H9 (cell line): ENCODE results near the gene TTC27. TPM values are rescaled to one million over a fixed set of nuclear protein-coding genes. Genes with fewer than 3 reads are reported as not detected.

ENCODE experiments used
- DNase-seq: peaks from one replicate; pipeline ENCODE4 v3.0.0-alpha.2; 2017
- H2AFZ ChIP-seq: one replicate; pipeline ENCODE4 v1.6.1; 2013; ENCODE audit warnings: mild to moderate bottlenecking, low read length, control low read depth, moderate library complexity
- H2AK5ac ChIP-seq: 2 replicates; pipeline ENCODE4 v1.6.1; 2013; ENCODE audit warnings: low read length, control low read depth, mixed read lengths; ENCODE audit not compliant: insufficient read length
- H2BK120ac ChIP-seq: one replicate; pipeline ENCODE4 v1.6.1; 2013; ENCODE audit warnings: low read depth, mild to moderate bottlenecking, low read length, control low read depth, inconsistent platforms; ENCODE audit not compliant: poor library complexity, severe bottlenecking
- H2BK12ac ChIP-seq: 2 replicates; pipeline ENCODE4 v1.6.1; 2013; ENCODE audit warnings: low read length, control low read depth, mixed read lengths, low read depth; ENCODE audit not compliant: insufficient read length
- H2BK15ac ChIP-seq: 2 replicates; pipeline ENCODE4 v1.6.1; 2013; ENCODE audit warnings: low read depth, low read length, control low read depth
- H2BK20ac ChIP-seq: one replicate; pipeline ENCODE4 v1.6.1; 2013; ENCODE audit warnings: low read depth, mild to moderate bottlenecking, low read length, control low read depth, inconsistent platforms; ENCODE audit not compliant: poor library complexity, severe bottlenecking
- H2BK5ac ChIP-seq: 2 replicates; pipeline ENCODE4 v1.6.1; 2013; ENCODE audit warnings: low read length, control low read depth, mixed read lengths; ENCODE audit not compliant: insufficient read length
- H3K14ac ChIP-seq: 2 replicates; pipeline ENCODE4 v1.6.1; 2013; ENCODE audit warnings: low read length, control low read depth; ENCODE audit not compliant: insufficient read depth
- H3K18ac ChIP-seq: 2 replicates; pipeline ENCODE4 v1.6.1; 2013; ENCODE audit warnings: low read depth, mild to moderate bottlenecking, mixed read lengths, low read length, control low read depth; ENCODE audit not compliant: insufficient read length
- H3K23ac ChIP-seq: 2 replicates; pipeline ENCODE4 v1.6.1; 2013; ENCODE audit warnings: low read length, control low read depth, mixed read lengths, low read depth; ENCODE audit not compliant: insufficient read length
- H3K23me2 ChIP-seq: 2 replicates; pipeline ENCODE4 v1.6.1; 2013; ENCODE audit warnings: low read depth, mild to moderate bottlenecking, mixed read lengths, low read length, control low read depth; ENCODE audit not compliant: insufficient read length, poor library complexity, severe bottlenecking
- H3K27ac ChIP-seq: 2 replicates; pipeline ENCODE4 v1.5.1; 2013; ENCODE audit warnings: low read length, control low read depth, mixed read lengths, low read depth; ENCODE audit not compliant: insufficient read length
- H3K27me3 ChIP-seq: 2 replicates; pipeline ENCODE4 v1.6.1; 2013; ENCODE audit warnings: low read length, control low read depth, inconsistent platforms; ENCODE audit not compliant: insufficient read depth
- H3K4ac ChIP-seq: 2 replicates; pipeline ENCODE4 v1.6.1; 2013; ENCODE audit warnings: low read depth, mild to moderate bottlenecking, control low read depth, inconsistent platforms, low read length, moderate library complexity
- H3K4me1 ChIP-seq: 2 replicates; pipeline ENCODE4 v1.6.1; 2013; ENCODE audit warnings: low read length, control low read depth, inconsistent platforms; ENCODE audit not compliant: insufficient read depth
- H3K4me2 ChIP-seq: 2 replicates; pipeline ENCODE4 v1.6.1; 2013; ENCODE audit warnings: low read length, control low read depth, mixed read lengths; ENCODE audit not compliant: insufficient read length, insufficient read depth
- H3K56ac ChIP-seq: 2 replicates; pipeline ENCODE4 v1.6.1; 2013; ENCODE audit warnings: low read depth, mild to moderate bottlenecking, mixed read lengths, low read length, control low read depth; ENCODE audit not compliant: insufficient read length
- H3K79me1 ChIP-seq: 2 replicates; pipeline ENCODE4 v1.6.1; 2013; ENCODE audit warnings: low read depth, mild to moderate bottlenecking, moderate library complexity, low read length, control low read depth, inconsistent platforms; ENCODE audit not compliant: insufficient read depth, poor library complexity, severe bottlenecking
- H3K79me2 ChIP-seq: 2 replicates; pipeline ENCODE4 v1.6.1; 2013; ENCODE audit warnings: low read length, control low read depth, inconsistent platforms; ENCODE audit not compliant: insufficient read depth
- H3K9ac ChIP-seq: 2 replicates; pipeline ENCODE4 v1.6.1; 2013; ENCODE audit warnings: low read length, control low read depth, mixed read lengths; ENCODE audit not compliant: insufficient read length; ENCODE audit errors: extremely low read depth
- H3K9me3 ChIP-seq: one replicate; pipeline ENCODE4 v1.6.1; 2013; ENCODE audit warnings: low read depth, low read length, inconsistent platforms; ENCODE audit not compliant: control insufficient read depth
- H3T11ph ChIP-seq: one replicate; pipeline ENCODE4 v1.6.1; 2013; ENCODE audit warnings: mild to moderate bottlenecking, low read length, control low read depth, inconsistent platforms
- H4K20me1 ChIP-seq: one replicate; pipeline ENCODE4 v1.6.1; 2013; ENCODE audit not compliant: control insufficient read depth, insufficient read length, insufficient read depth
- H4K5ac ChIP-seq: 2 replicates; pipeline ENCODE4 v1.6.1; 2013; ENCODE audit warnings: low read depth, mild to moderate bottlenecking, mixed read lengths, low read length, control low read depth; ENCODE audit not compliant: insufficient read length
- H4K8ac ChIP-seq: replicated peaks from 2 replicates; pipeline ENCODE4 v1.6.1; 2013; ENCODE audit warnings: low read length, control low read depth, mixed read lengths, low read depth; ENCODE audit not compliant: insufficient read length
- H4K91ac ChIP-seq: 2 replicates; pipeline ENCODE4 v1.6.1; 2013; ENCODE audit warnings: low read depth, mild to moderate bottlenecking, moderate library complexity, mixed read lengths, low read length, control low read depth; ENCODE audit not compliant: insufficient read length
- H3K27ac Mint-ChIP-seq, 3 experiments: 2 replicates in 2 of 3; 3 replicates in 1 of 3; pipeline ENCODE4 v1.8.0; 2020 to 2021; ENCODE audit warnings: mixed read lengths in 3 of 3, mild to moderate bottlenecking in 1 of 3, moderate library complexity in 1 of 3
- H3K27me3 Mint-ChIP-seq: 2 replicates; pipeline ENCODE4 v1.8.0; 2021; ENCODE audit warnings: low read depth, mild to moderate bottlenecking, moderate library complexity, mixed read lengths
- H3K36me3 Mint-ChIP-seq, 3 experiments: 2 replicates in 2 of 3; 3 replicates in 1 of 3; pipeline ENCODE4 v1.8.0; 2020 to 2021; ENCODE audit warnings: low read depth in 3 of 3, mixed read lengths in 3 of 3; ENCODE audit not compliant: insufficient read depth in 1 of 3
- H3K4me1 Mint-ChIP-seq, 2 experiments: 2 replicates each; pipeline ENCODE4 v1.8.0; 2020; ENCODE audit warnings: mixed read lengths in 2 of 2
- H3K4me3 Mint-ChIP-seq, 2 experiments: 2 replicates in 1 of 2; 3 replicates in 1 of 2; pipeline ENCODE4 v1.8.0; 2020 to 2021; ENCODE audit warnings: mild to moderate bottlenecking in 2 of 2, mixed read lengths in 2 of 2, moderate library complexity in 1 of 2
- H3K9me3 Mint-ChIP-seq, 2 experiments: 2 replicates in 1 of 2; 3 replicates in 1 of 2; pipeline ENCODE4 v1.8.0; 2020; ENCODE audit warnings: mild to moderate bottlenecking in 2 of 2, mixed read lengths in 2 of 2, moderate library complexity in 1 of 2
- CTCF ChIP-seq: fragments of 200-600 bp; sonication (generic); conservative IDR thresholded peaks from 3 replicates; pipeline ENCODE4 v1.8.0; 2021; ENCODE audit warnings: antibody characterized with exemption, mild to moderate bottlenecking
- WGBS: extraction: QIAGEN DNeasy Blood & Tissue Kit; methylation state at CpG from one replicate; pipeline ENCODE4 v1.1.7; 2013; ENCODE audit warnings: missing lambda C conversion rate, low lambda C conversion rate, mixed read lengths; ENCODE audit not compliant: insufficient read length; ENCODE audit errors: extremely low coverage; 5-methylcytosine and 5-hydroxymethylcytosine counted together
- total RNA-seq: library from RNA; stranded (reverse); gene quantifications from 2 replicates; pipeline ENCODE4 v1.2.1, GENCODE V29; 2021

TTC27 gene
- total RNA-seq, 1 experiment from 2014 or later: 26.0 TPM

- WGBS: no CpG with 5 or more reads among the region's 1 CpG
- H4K91ac ChIP-seq: no peak overlapping the region
Observed at GRCh38 chr2:32666704-32667103, 38.9 kb downstream of the TTC27 start.

More at GRCh38 chr2:32666704-32667103, 38.9 kb downstream of the TTC27 start:
- Histone ChIP-seq H3K9me3 (no peaks in the 10 kb centered on the region), H3K4me2 (no peak overlapping the region), H2AFZ (no peak overlapping the region), H3K79me2 (no peaks in the 10 kb centered on the region), H3K56ac (no peak overlapping the region), H3K18ac (no peak overlapping the region), H4K8ac (no peak overlapping the region), H2BK120ac (no peak overlapping the region), H3K4ac (no peak overlapping the region), H3K23ac (no peak overlapping the region), H3K23me2 (no peaks in the 10 kb centered on the region), H3K9ac (no peak overlapping the region), H2AK5ac (no peak overlapping the region), H2BK15ac (no peak overlapping the region), H3K27ac (no peak overlapping the region), H3K27me3 (no peaks in the 10 kb centered on the region), H2BK12ac (no peak overlapping the region), H4K5ac (no peak overlapping the region), H3T11ph (no peak overlapping the region), H3K14ac (no peak overlapping the region), H4K20me1 (no peaks in the 10 kb centered on the region), H3K4me1 (no peaks in the 10 kb centered on the region), H2BK5ac (no peak overlapping the region), H2BK20ac (no peak overlapping the region), H3K79me1 (no peaks in the 10 kb centered on the region)
- H3K4me3 Mint-ChIP-seq: no peak overlapping the region
- no peak for TF ChIP-seq CTCF
- DNase-seq: no peak
- H3K9me3 Mint-ChIP-seq: peaks cover 0 to 3% of the 10 kb centered on the region in 2 experiments; a peak in 1 of 5 replicates
- no peaks in the 10 kb centered on the region for H3K27me3 Mint-ChIP-seq
- no peaks in the 10 kb centered on the region for H3K4me1 Mint-ChIP-seq
- no peak overlapping the region for H3K27ac Mint-ChIP-seq
- peaks cover 5 to 16% (median 11%) of the 10 kb centered on the region in 3 experiments; a peak in 5 of 7 replicates for H3K36me3 Mint-ChIP-seq
